ENCODE results near the gene PGAP6.

- TF ChIP-seq CTCF (IDR thresholded peaks at IDR 0.05) (no peak), POLR2A (IDR thresholded peaks at IDR 0.05) (no peak)
These were observed 16.9 kb downstream of the PGAP6 start for GRCh38 chr16:364595-365491.
